PC-3 (cell line): ENCODE data around the gene C1orf52. TPM values are rescaled to one million over a fixed set of nuclear protein-coding genes. Genes with fewer than 3 reads are reported as not detected.

Experiments used
- ATAC-seq: fragments of 200-7000 bp; cut with Tn5 transposase; 2 replicates; pipeline ENCODE4 v1.9.1; 2020; ENCODE audit warnings: mild to moderate bottlenecking, moderate library complexity
- Bru-seq: library from RNA; stranded (reverse); fragments of 400-500 nt; gene quantifications from one replicate; lab custom pipeline; 2021; lab: Mats Ljungman, UMichigan
- BruChase-seq, 2 experiments: library from RNA; stranded (reverse); fragments of 400-500 nt; gene quantifications; one replicate each; lab custom pipeline; 2021; lab: Mats Ljungman, UMichigan
- BruUV-seq: library from RNA; stranded (reverse); fragments of 400-500 nt; replicated peaks from 2 replicates; lab custom pipeline; 2021; lab: Mats Ljungman, UMichigan
- CTCF ChIA-PET: fragments of 300-600 bp; sonication (Branson Sonifier 250); formaldehyde crosslinking; loops from one replicate; lab custom pipeline; 2022; ENCODE audit warnings: antibody characterized with exemption; lab: Charles Lee
- POLR2A ChIA-PET: fragments of 300-600 bp; sonication (Branson Sonifier 250); formaldehyde crosslinking; loops from one replicate; lab custom pipeline; 2022; ENCODE audit warnings: antibody characterized with exemption; ENCODE audit not compliant: unreplicated experiment; lab: Charles Lee
- DNase-seq: peaks from one replicate; pipeline ENCODE4 v3.0.0-alpha.2; 2015
- H2AFZ ChIP-seq: fragments of 300-600 bp; sonication (generic); 2 replicates; pipeline ENCODE4 v1.6.0; 2016; ENCODE audit warnings: antibody characterized with exemption, low read length
- H3F3A ChIP-seq: fragments of 300-600 bp; sonication (generic); one replicate; pipeline ENCODE4 v1.6.0; 2017; ENCODE audit warnings: antibody characterized with exemption, low read length, control low read depth, mild to moderate bottlenecking; ENCODE audit not compliant: unreplicated experiment
- H3K27ac ChIP-seq: fragments of 300-600 bp; sonication (generic); 2 replicates; pipeline ENCODE4 v1.5.1; 2016; ENCODE audit warnings: mild to moderate bottlenecking, low read length
- H3K27me3 ChIP-seq: fragments of 300-600 bp; sonication (generic); 2 replicates; pipeline ENCODE4 v1.6.1; 2016; ENCODE audit warnings: low read length, mixed read lengths
- H3K36me3 ChIP-seq: fragments of 300-600 bp; sonication (generic); 2 replicates; pipeline ENCODE4 v1.6.1; 2016; ENCODE audit warnings: low read depth, mixed run types, low read length, mixed read lengths
- H3K4me1 ChIP-seq: fragments of 300-600 bp; sonication (generic); 2 replicates; pipeline ENCODE4 v1.5.1; 2016; ENCODE audit warnings: low read length; ENCODE audit not compliant: insufficient read depth
- H3K4me2 ChIP-seq: fragments of 300-600 bp; sonication (generic); 2 replicates; pipeline ENCODE4 v1.6.0; 2016; ENCODE audit warnings: low read length
- H3K4me3 ChIP-seq: fragments of 300-600 bp; sonication (generic); 2 replicates; pipeline ENCODE4 v1.5.1; 2016; ENCODE audit warnings: mild to moderate bottlenecking, low read length, mixed read lengths
- H3K79me2 ChIP-seq: fragments of 300-600 bp; sonication (generic); 2 replicates; pipeline ENCODE4 v1.6.1; 2017; ENCODE audit warnings: low read length, mixed read lengths
- H3K9ac ChIP-seq: fragments of 300-600 bp; sonication (generic); 2 replicates; pipeline ENCODE4 v1.6.0; 2016; ENCODE audit warnings: mild to moderate bottlenecking, low read length
- H3K9me2 ChIP-seq: fragments of 300-600 bp; sonication (generic); replicated peaks from 2 replicates; pipeline ENCODE4 v1.6.1; 2016; ENCODE audit warnings: mixed run types, low read length, mixed read lengths
- H3K9me3 ChIP-seq: fragments of 300-600 bp; sonication (generic); 2 replicates; pipeline ENCODE4 v1.6.1; 2016; ENCODE audit warnings: low read length, mixed read lengths
- H4K20me1 ChIP-seq: fragments of 300-600 bp; sonication (generic); 2 replicates; pipeline ENCODE4 v1.6.1; 2016; ENCODE audit warnings: low read length, mixed read lengths
- EZH2 ChIP-seq: fragments of 300-600 bp; sonication (generic); IDR thresholded peaks from one replicate; pipeline ENCODE4 v1.6.1; 2017; ENCODE audit warnings: antibody characterized with exemption, mild to moderate bottlenecking, low read length; ENCODE audit not compliant: unreplicated experiment
- EZH2phosphoT487 ChIP-seq: fragments of 300-600 bp; sonication (generic); IDR thresholded peaks from 2 replicates; pipeline ENCODE4 v1.6.1; 2018; ENCODE audit warnings: mild to moderate bottlenecking, antibody characterized with exemption, low read length, borderline replicate concordance
- intact Hi-C: fragments of 100-400 bp; cut with micrococcal nuclease; formaldehyde crosslinking; loops from 2 replicates; pipeline ENCODE4 v1.9.0; 2023
- long read RNA-seq: library from polyadenylated mRNA; unstranded; transcript quantifications from one replicate; pipeline ENCODE4 v2.0.0, GENCODE V29; 2021; ENCODE audit not compliant: unreplicated experiment
- total RNA-seq: library from RNA; depleted of rRNA; stranded (reverse); fragments of >200 nt; gene quantifications from 2 replicates; pipeline ENCODE4 v1.2.3, GENCODE V29; 2014; rRNA removed
- TF ChIP-seq, protein P1 (sequence below): fragments of 300-600 bp; sonication (generic); conservative IDR thresholded peaks from 2 replicates; pipeline ENCODE4 v1.5.1; 2017; ENCODE audit warnings: antibody characterized with exemption, low read depth, mild to moderate bottlenecking, low read length

Gene C1orf52
- total RNA-seq: 59.9 and 61.0 TPM in 2 replicates
- percentile 94 among the genes with signal in this experiment for Bru-seq, nascent RNA
- percentile 92 among the genes with signal in this experiment for BruChase-seq, experiment 1, labeled RNA remaining after a 6-hour chase
- BruChase-seq, experiment 2, labeled RNA remaining after a 2-hour chase: percentile 96 among the genes with signal in this experiment
- long read RNA-seq, transcript C1orf52-201 (4 exons, 3,391 nt): minor isoform, 32 of 95 reads
- long read RNA-seq, transcript C1orf52-203 (3 exons, 1,219 nt): major isoform, 45 of 95 reads
- long read RNA-seq, partial matches to known transcripts: 0 of 95 reads
- long read RNA-seq, other reads (novel, unspliced or antisense): 18 of 95 reads

DNA sequence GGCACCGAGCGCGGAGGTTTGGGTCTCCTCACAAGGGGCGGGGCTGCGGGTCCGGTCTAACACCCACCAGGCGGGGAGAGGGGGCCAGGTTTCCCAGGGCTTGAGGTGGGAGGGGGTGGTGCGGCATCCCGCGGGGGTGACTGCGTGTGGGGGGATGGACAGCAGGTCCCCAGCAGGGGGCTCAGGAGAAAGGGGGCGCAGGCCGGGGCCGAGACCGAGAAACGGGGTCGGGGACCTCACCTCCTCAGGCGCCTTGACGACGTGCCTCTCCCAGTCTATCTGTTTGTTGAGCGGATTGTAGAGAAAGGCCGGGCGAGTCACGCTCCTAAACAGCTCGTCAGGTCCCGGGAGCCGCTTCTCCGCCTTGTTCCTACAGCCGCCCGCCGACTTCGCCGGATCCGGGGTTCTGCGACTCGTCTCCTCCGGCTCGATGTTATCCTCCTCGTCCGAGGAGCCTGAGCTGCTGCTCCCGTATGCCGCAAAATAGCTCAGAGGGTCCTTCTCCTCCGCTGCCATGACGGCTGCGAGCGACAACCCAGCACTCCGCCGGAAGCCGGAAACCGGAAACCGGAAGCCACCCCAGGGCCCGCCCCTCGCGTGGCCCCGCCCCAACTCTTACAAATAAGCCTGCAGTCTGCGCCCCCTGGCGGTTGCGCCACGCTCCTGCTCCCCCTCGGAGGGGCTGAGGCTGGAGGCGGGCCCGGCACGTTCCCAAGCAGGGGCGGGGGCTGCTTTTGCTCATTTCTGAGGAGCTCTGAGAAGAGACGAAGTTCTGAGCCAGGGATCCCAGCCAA is at the start of gene C1orf52:
Gene C1orf52 (minus strand): TSS at position 545 of the 794 bp plus-strand sequence. CDS start 29 bp downstream, at position 516.
- intact Hi-C loops: loop anchor here (1.0 to 5.0 kb wide), 4 partner anchors 39 to 314 kb away; partner anchors contain the start of gene SYDE2
- H3K4me1 ChIP-seq: peaks cover 27% of the 10 kb centered on the region
- no peaks in the 10 kb centered on the region for H3K9me2 ChIP-seq
- peak; percentile 94 for DNase-seq
- H3K27ac ChIP-seq: peak within 1 kb of the TSS; percentile 49
- H3K9me3 ChIP-seq: no peaks in the 10 kb centered on the region
- peaks cover 51% of the 10 kb centered on the region for H3K79me2 ChIP-seq
- peaks cover 36% of the 10 kb centered on the region for H3K36me3 ChIP-seq
- H2AFZ ChIP-seq: peak within 1 kb of the TSS; percentile 68
- no peak for TF ChIP-seq EZH2phosphoT487
- no peak for TF ChIP-seq EZH2
- TF ChIP-seq, protein P1, sequence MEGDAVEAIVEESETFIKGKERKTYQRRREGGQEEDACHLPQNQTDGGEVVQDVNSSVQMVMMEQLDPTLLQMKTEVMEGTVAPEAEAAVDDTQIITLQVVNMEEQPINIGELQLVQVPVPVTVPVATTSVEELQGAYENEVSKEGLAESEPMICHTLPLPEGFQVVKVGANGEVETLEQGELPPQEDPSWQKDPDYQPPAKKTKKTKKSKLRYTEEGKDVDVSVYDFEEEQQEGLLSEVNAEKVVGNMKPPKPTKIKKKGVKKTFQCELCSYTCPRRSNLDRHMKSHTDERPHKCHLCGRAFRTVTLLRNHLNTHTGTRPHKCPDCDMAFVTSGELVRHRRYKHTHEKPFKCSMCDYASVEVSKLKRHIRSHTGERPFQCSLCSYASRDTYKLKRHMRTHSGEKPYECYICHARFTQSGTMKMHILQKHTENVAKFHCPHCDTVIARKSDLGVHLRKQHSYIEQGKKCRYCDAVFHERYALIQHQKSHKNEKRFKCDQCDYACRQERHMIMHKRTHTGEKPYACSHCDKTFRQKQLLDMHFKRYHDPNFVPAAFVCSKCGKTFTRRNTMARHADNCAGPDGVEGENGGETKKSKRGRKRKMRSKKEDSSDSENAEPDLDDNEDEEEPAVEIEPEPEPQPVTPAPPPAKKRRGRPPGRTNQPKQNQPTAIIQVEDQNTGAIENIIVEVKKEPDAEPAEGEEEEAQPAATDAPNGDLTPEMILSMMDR: peak; percentile 90
- ATAC-seq: peak; percentile 82
- TSS peak; percentile 48 for BruUV-seq
- CTCF ChIA-PET: interaction anchor here (0.7 to 2.5 kb wide), 7 partner anchors 17 to 1725 kb away, joined by 3 to 13 read pairs (median 7); partner anchors contain the start of gene BCL10
- peaks cover 20% of the 10 kb centered on the region for H4K20me1 ChIP-seq
- peak within 1 kb of the TSS; percentile 88 for H3K4me2 ChIP-seq
- no peaks in the 10 kb centered on the region for H3K27me3 ChIP-seq
- peak within 1 kb of the TSS; percentile 97 for H3K4me3 ChIP-seq
- POLR2A ChIA-PET: interaction anchor here (0.6 to 1.1 kb wide), 5 partner anchors 17 to 562 kb away, joined by 3 to 10 read pairs (median 3); partner anchors contain the start of gene BCL10
- H3K9ac ChIP-seq: peak within 1 kb of the TSS; percentile 89
- H3F3A ChIP-seq: no peaks in the 10 kb centered on the region

DNA sequence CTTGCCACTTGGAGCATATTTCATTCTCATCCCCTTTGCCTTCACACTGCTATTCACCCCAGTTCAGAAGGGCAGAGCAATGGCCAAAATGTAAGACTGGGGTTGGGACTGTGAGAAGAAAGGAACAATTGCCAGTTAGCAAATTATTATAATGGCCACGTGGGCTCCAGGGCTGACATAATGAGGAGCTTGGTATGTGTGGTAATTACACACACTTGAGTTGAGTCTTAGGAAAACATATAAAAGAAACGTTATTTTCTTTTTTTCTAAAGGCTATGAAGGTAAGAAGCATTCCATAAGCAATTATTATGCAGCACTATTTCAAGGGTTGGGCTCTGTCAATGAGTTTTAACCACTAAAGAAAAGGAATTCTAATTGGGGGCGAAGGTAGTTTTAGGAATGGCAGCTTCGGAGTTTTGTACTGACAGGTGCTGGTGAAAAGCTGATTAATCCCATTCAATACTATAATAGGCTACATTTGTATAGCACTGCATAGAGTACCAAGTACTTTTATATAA is 49.4 kb upstream of the C1orf52 start:
- intact Hi-C loops: loop anchor here (1.0 to 5.0 kb wide), 8 partner anchors 34 to 575 kb away; no protein-coding TSS in a partner anchor
- BruUV-seq: no TSS peak
- no peaks in the 10 kb centered on the region for H4K20me1 ChIP-seq
- H3K36me3 ChIP-seq: no peaks in the 10 kb centered on the region
- ChIA-PET POLR2A (no interaction called here), CTCF (interaction anchor here (0.5 to 1.5 kb wide), 5 partner anchors 35 to 259 kb away, joined by 3 to 8 read pairs (median 3); no protein-coding TSS in a partner anchor)
- peak overlapping the region; percentile 11; the same call in 1 of the 2 replicates for H3K4me3 ChIP-seq
- ATAC-seq (no peak), DNase-seq (no peak)
- H3K9me3 ChIP-seq: no peaks in the 10 kb centered on the region
- H3K27ac ChIP-seq: no peak overlapping the region
- peak overlapping the region; percentile 58 for H3K4me2 ChIP-seq
- H3K4me1 ChIP-seq: peaks cover 24% of the 10 kb centered on the region
- no peaks in the 10 kb centered on the region for H3K79me2 ChIP-seq
- peak overlapping the region; percentile 36; the same call in 1 of the 2 replicates for H2AFZ ChIP-seq
- TF ChIP-seq EZH2phosphoT487 (no peak), EZH2 (no peak)
- H3K27me3 ChIP-seq: no peaks in the 10 kb centered on the region
- no peaks in the 10 kb centered on the region for H3F3A ChIP-seq
- H3K9me2 ChIP-seq: no peaks in the 10 kb centered on the region
- no peak overlapping the region for H3K9ac ChIP-seq
